Heart right ventricle (tissue), 16 donors: ENCODE measurements around the gene CA14. TPM values are rescaled to one million over a fixed set of nuclear protein-coding genes. Genes with fewer than 3 reads are reported as not detected.

Source experiments
- ATAC-seq, 8 donors: fragments of 200-7000 bp; cut with Tn5 transposase; one replicate each; pipeline ENCODE4 v1.9.1; 2020; ENCODE audit warnings: mild to moderate bottlenecking in 8 of 8, moderate library complexity in 8 of 8, moderate number of reproducible peaks in 1 of 8
- DNase-seq, 2 donors: peaks; one replicate each; pipeline ENCODE4 v3.0.0-alpha.2; 2020
- H3K27ac ChIP-seq, 10 donors: fragments of 200-600 bp; sonication (generic) in 2 of 10; one replicate each; pipeline versions ENCODE4 v1.5.0 to v1.8.0; 2020 to 2022; ENCODE audit warnings: mild to moderate bottlenecking in 3 of 10
- H3K27me3 ChIP-seq, 7 donors: fragments of 200-600 bp; one replicate each; pipeline ENCODE4 v1.8.0; 2021 to 2022; ENCODE audit warnings: mild to moderate bottlenecking in 2 of 7
- H3K36me3 ChIP-seq, 9 donors: fragments of 200-600 bp; sonication (generic) in 1 of 9; one replicate each; pipeline versions ENCODE4 v1.5.0 to v1.8.0; 2020 to 2022; ENCODE audit warnings: mild to moderate bottlenecking in 2 of 9
- H3K4me1 ChIP-seq, 9 donors: fragments of 200-600 bp; sonication (generic) in 1 of 9; one replicate each; pipeline versions ENCODE4 v1.5.0 to v1.8.0; 2020 to 2022; ENCODE audit warnings: mild to moderate bottlenecking in 4 of 9
- H3K4me3 ChIP-seq, 10 donors: fragments of 200-600 bp; sonication (generic) in 2 of 10; one replicate each; pipeline versions ENCODE4 v1.5.0 to v1.8.0; 2020 to 2022; ENCODE audit warnings: mild to moderate bottlenecking in 7 of 10, moderate library complexity in 2 of 10
- H3K9me3 ChIP-seq, 11 donors: fragments of 200-600 bp in 10 of 11; sonication (generic) in 2 of 11; one replicate each; pipeline versions ENCODE4 v1.5.0 to v1.8.0; 2013 to 2022; ENCODE audit warnings: mild to moderate bottlenecking in 2 of 11, control low read depth in 1 of 11, moderate library complexity in 1 of 11
- WGBS, 2 donors: extraction: QIAGEN DNeasy Blood & Tissue Kit; methylation state at CpG; one replicate each; pipeline ENCODE4 v1.1.7; 2013; ENCODE audit warnings: inconsistent platforms in 1 of 2; 5-methylcytosine and 5-hydroxymethylcytosine counted together
- intact Hi-C, 10 donors: fragments of 100-400 bp; cut with DNase I; formaldehyde crosslinking; loops; one replicate each; pipeline versions ENCODE4 v1.11.1 to v1.14.2; 2022
- polyA plus RNA-seq, 2 donors: library from polyadenylated mRNA; stranded (reverse); fragments of 200-250 nt; gene quantifications; one replicate each; pipeline ENCODE4 v1.2.3, GENCODE V29; 2013
- total RNA-seq, 10 donors: library from RNA; stranded (reverse); fragmentation: NEBNext Ultra II Directional in 3 of 10; extraction: Animal tissue kit (Norgen Biotek cat#: 25700) in 3 of 10; gene quantifications; one replicate each; pipeline versions ENCODE4 v1.2.1 to v1.2.4, GENCODE V29; 2021 to 2023
- TF ChIP-seq, protein P1 (sequence below), 9 donors: fragments of 200-600 bp; sonication (generic) in 2 of 9; IDR thresholded peaks; one replicate each; pipeline versions ENCODE4 v1.5.0 to v1.8.0; 2021 to 2022; ENCODE audit warnings: antibody characterized with exemption in 9 of 9, mild to moderate bottlenecking in 5 of 9, moderate library complexity in 1 of 9
- donor health status: Arrhythmogenic right ventricular cardiomyopathy.
- donor health status: ischemic (EF 13 %, LVEDD 7.1; RV severe dilation, severe dysfunction).
- donor health status: healthy with polysubstance abuse.
- donor health status: DM: no; HTN: yes; CAD: no.
- donor health status: DM: no; HTN: no; CAD: no.
- donor health status: ischemic (EF 25% LVEDD 6.9; RV normal size, moderate dysfunction).
- donor health status: ischemic (EF 25% LVEDD 5.7; RV mildly dilated, moderate dysfunction).
- donor health status: healthy.
- donor health status: DM: yes; HTN: yes; CAD: no.
- donor health status: Ischemic cardiomyopathy.
- donor health status: ischemic (EF 35%, LVEDD 5.7; RV mildly dilated, moderate dysfunction).
- donor health status: nonischemic (EF 11% LVEDD 7.7; RV severe dilation, severe dysfunction).
- donor health status: DM: yes; HTN: yes; CAD: no.
- donor health status: PGD.
- donor health status: ischemic (EF 29% LVEDD 5.4; RV normal size, mild dysfunction).
- donor health status: nonischemic (EF 23%, LVEDD 6.1; RV moderate dilation, normal function).

Gene CA14
- total and polyA plus RNA-seq, 12 donors = 0.48 to 18.5 (median 3.4) TPM

DNA sequence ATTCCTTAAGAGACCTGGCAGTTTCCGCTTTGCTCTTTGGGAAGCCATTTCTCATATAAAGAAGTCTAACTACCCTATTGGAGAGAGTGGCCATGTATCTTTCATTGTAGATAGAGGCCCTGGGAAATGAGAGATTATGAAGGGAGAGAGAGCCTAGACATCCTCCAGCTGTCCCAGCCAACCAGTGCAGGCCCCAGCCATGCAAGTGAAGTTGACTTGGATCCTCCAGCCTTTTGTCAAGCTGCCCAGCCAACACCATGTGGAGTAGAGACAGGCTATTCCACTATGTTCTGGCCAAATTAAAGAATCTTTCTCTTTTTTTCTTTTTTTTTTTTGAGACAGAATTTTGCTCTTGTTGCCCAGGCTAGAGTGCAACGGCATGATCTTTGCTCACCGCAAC lies 14.6 kb upstream of the CA14 start:
- peaks cover 0 to 4% (median 0%) of the 10 kb centered on the region in 7 donors for H3K27me3 ChIP-seq
- H3K36me3 ChIP-seq = no peaks in the 10 kb centered on the region
- H3K4me3 ChIP-seq = no peak overlapping the region
- peak in 2 of 8 donors; percentile 58 to 65 for ATAC-seq
- 76 to 80% methylated on average over 3 of the region's 3 CpGs for WGBS, 2 donors
- intact Hi-C loops = loop anchor here in 1 of 10 donors (10.0 kb wide), 1 partner anchor 652 kb away; no protein-coding TSS in a partner anchor
- H3K9me3 ChIP-seq = no peaks in the 10 kb centered on the region
- DNase-seq = no peak
- no peak overlapping the region for H3K27ac ChIP-seq
- TF ChIP-seq, protein P1, sequence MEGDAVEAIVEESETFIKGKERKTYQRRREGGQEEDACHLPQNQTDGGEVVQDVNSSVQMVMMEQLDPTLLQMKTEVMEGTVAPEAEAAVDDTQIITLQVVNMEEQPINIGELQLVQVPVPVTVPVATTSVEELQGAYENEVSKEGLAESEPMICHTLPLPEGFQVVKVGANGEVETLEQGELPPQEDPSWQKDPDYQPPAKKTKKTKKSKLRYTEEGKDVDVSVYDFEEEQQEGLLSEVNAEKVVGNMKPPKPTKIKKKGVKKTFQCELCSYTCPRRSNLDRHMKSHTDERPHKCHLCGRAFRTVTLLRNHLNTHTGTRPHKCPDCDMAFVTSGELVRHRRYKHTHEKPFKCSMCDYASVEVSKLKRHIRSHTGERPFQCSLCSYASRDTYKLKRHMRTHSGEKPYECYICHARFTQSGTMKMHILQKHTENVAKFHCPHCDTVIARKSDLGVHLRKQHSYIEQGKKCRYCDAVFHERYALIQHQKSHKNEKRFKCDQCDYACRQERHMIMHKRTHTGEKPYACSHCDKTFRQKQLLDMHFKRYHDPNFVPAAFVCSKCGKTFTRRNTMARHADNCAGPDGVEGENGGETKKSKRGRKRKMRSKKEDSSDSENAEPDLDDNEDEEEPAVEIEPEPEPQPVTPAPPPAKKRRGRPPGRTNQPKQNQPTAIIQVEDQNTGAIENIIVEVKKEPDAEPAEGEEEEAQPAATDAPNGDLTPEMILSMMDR (IDR thresholded peaks at IDR 0.05) = no peak
- H3K4me1 ChIP-seq = no peaks in the 10 kb centered on the region

DNA sequence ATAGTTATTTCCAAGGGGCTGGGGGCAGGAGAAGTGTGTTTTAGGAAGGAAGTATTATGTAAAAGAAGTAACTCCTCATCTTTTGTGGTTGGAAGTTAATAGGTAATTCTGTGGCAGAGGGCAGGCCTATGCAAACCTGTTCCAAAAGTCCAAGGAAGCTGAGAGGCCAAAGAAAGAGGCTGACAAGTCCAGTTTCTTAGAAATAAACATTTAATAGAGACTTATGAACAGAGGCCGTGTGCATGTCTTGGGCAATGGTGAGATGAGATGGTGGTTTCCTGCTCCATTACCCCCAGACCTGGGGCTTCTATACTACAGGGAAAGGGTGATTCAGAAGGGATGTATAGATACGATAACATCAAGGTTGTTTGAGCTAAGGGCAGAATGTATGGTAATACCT lies 7.6 kb upstream of the CA14 start:
- no peaks in the 10 kb centered on the region for H3K36me3 ChIP-seq
- DNase-seq = no peak
- no peak for ATAC-seq
- peaks cover 0 to 4% (median 0%) of the 10 kb centered on the region in 7 donors for H3K27me3 ChIP-seq
- intact Hi-C loops = loop anchor here in 3 of 10 donors (10.0 kb wide), 3 partner anchors 175 to 645 kb away; partner anchors contain the start of gene GOLPH3L (in 1 of the 3)
- TF ChIP-seq, protein P1 (IDR thresholded peaks at IDR 0.05) = no peak
- no peaks in the 10 kb centered on the region for H3K4me1 ChIP-seq
- H3K4me3 ChIP-seq = no peak overlapping the region
- H3K9me3 ChIP-seq = no peaks in the 10 kb centered on the region
- WGBS, 2 donors = 80 to 84% methylated on average over 2 of the region's 2 CpGs
- no peak overlapping the region for H3K27ac ChIP-seq

DNA sequence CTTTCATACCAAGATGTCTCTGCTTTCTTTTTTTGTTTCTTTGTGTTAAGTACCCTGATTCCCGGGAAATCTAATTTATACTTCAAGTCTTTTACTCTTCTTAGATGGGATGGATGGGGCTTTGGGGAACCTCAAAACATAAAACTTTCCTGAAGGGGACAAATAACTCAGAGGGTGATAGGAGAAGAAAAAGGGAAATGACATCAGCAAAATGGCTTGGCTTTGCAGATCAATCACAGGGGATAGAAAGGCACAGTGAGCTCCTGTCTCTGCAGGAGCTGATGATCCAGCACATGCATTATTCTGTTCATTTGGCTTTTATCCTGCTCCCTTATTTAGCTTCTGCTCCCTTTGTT lies 1.4 kb upstream of the CA14 start:
- H3K27me3 ChIP-seq = peaks cover 0 to 32% (median 0%) of the 10 kb centered on the region in 7 donors
- TF ChIP-seq, protein P1 (IDR thresholded peaks at IDR 0.05) = no peak
- intact Hi-C loops = loop anchor here in 5 of 10 donors (1.0 to 10.0 kb wide), 5 partner anchors 25 to 439 kb away; partner anchors contain the start of genes GOLPH3L (in 1 of the 5) and PRPF3 (in 1 of the 5)
- H3K9me3 ChIP-seq = no peaks in the 10 kb centered on the region
- H3K4me3 ChIP-seq = peak overlapping the region in 8 of 10 donors; percentile 12 to 52 (median 42)
- WGBS, 2 donors = 6 to 8% methylated on average over 1 of the region's 1 CpG
- DNase-seq (no peak), ATAC-seq (no peak)
- peaks cover 5 to 48% (median 22%) of the 10 kb centered on the region in 9 donors for H3K4me1 ChIP-seq
- no peaks in the 10 kb centered on the region for H3K36me3 ChIP-seq
- peak overlapping the region in 6 of 10 donors; percentile 18 to 78 (median 64) for H3K27ac ChIP-seq

DNA sequence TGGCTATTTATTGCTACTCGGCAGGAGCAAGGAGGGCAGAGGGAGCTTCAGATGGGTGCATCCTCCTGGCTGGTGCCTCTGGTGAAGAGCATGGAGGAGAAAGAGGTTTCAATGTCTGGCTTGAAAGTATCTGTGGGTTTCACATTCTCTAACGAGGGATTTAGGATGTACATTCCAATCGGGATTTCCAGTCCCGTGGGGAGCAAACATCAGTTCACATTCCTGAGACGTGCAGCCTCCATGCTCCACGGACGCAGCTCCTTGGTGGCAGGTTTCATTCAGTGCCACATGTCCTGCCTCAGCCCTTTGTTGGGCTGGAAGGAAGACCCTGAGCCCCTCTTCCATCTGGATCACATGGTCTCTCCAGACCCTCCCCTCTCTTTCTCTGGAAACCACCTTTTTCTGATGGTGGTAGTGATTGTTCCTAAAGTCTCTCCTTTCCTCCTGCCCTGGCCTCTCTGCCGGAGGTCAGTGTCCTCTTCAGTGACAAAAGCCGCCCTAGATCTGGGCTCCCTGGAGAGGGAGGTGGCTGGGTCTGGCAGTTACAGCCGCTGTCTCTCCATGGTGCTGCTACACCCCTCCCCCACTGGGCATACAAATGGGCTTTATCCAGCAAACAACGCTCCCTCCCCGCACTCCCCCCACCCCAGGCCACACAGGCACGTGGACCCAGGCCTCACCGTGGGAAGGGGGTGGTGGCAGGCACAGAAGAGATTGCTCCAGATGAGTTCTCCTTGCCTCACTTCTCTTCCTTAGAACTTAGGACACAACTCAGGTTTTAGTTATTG lies 826 bp upstream of the CA14 start:
- H3K36me3 ChIP-seq = no peaks in the 10 kb centered on the region
- DNase-seq (no peak), ATAC-seq (no peak)
- H3K27me3 ChIP-seq = peaks cover 0 to 32% (median 0%) of the 10 kb centered on the region in 7 donors
- peaks cover 5 to 48% (median 22%) of the 10 kb centered on the region in 9 donors for H3K4me1 ChIP-seq
- no peaks in the 10 kb centered on the region for H3K9me3 ChIP-seq
- intact Hi-C loops = loop anchor here in 6 of 10 donors (1.0 to 10.0 kb wide), 5 partner anchors 24 to 438 kb away; partner anchors contain the start of genes GOLPH3L (in 1 of the 6) and PRPF3 (in 1 of the 6)
- peak overlapping the region in 3 of 10 donors; percentile 41 to 52 (median 41) for H3K4me3 ChIP-seq
- TF ChIP-seq, protein P1 (IDR thresholded peaks at IDR 0.05) = no peak
- WGBS, 2 donors = 17 to 25% methylated on average over 13 to 14 of the region's 14 CpGs
- H3K27ac ChIP-seq = peak overlapping the region in 3 of 10 donors; percentile 56 to 78 (median 75)
